Upper lobe of left lung (tissue), 4 donors: ENCODE measurements around the gene MAD1L1.

Source experiments
- POLR2A ChIP-seq, 4 donors: fragments of 450-650 bp; IDR thresholded peaks; one replicate each; pipeline ENCODE4 v1.5.1; 2016 to 2017; ENCODE audit warnings: antibody characterized with exemption in 4 of 4, mild to moderate bottlenecking in 2 of 4
- TF ChIP-seq, protein P1 (sequence below), 6 experiments: fragments of 450-650 bp in 4 of 6; fragments of 200-600 bp in 2 of 6; sonication (generic) in 2 of 6; IDR thresholded peaks; one replicate each; pipeline ENCODE4 v1.5.1; 2016 to 2019; ENCODE audit warnings: antibody characterized with exemption in 6 of 6

DNA sequence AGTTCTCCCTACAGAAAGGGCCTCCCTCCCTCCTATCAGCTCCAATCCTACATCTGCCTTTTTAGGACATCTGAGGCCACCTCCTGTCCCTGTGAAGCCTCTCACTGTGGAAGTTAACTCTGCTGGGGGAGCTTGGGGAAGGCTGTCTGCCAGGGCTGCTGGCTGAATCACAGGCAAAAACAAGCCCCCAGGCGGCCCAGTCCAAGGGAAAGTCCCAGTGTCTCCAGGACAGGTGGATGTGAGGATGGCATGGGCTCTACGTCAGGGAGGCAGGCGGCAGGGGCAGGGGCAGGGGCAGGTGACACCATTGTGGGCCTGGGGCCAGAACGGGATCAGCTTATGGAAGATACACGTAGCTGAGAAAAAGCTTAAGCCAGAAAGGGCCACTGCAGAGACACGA, 240.2 kb downstream of the MAD1L1 start:
- TF ChIP-seq POLR2A (IDR thresholded peaks at IDR 0.05), result no peak
- TF ChIP-seq, protein P1, sequence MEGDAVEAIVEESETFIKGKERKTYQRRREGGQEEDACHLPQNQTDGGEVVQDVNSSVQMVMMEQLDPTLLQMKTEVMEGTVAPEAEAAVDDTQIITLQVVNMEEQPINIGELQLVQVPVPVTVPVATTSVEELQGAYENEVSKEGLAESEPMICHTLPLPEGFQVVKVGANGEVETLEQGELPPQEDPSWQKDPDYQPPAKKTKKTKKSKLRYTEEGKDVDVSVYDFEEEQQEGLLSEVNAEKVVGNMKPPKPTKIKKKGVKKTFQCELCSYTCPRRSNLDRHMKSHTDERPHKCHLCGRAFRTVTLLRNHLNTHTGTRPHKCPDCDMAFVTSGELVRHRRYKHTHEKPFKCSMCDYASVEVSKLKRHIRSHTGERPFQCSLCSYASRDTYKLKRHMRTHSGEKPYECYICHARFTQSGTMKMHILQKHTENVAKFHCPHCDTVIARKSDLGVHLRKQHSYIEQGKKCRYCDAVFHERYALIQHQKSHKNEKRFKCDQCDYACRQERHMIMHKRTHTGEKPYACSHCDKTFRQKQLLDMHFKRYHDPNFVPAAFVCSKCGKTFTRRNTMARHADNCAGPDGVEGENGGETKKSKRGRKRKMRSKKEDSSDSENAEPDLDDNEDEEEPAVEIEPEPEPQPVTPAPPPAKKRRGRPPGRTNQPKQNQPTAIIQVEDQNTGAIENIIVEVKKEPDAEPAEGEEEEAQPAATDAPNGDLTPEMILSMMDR (IDR thresholded peaks at IDR 0.05), result no peak
